Retinal pigment epithelial cell (primary cell): ENCODE measurements around the gene PDE8A.

Experiments used
- DNase-seq: peaks from one replicate; pipeline ENCODE4 v3.0.0-alpha.2; 2010; ENCODE audit warnings: low read depth
- H3K4me3 ChIP-seq: 2 replicates; pipeline ENCODE4 v1.5.1; 2011; ENCODE audit warnings: mild to moderate bottlenecking, low read length, control low read depth, moderate library complexity
- CTCF ChIP-seq: conservative IDR thresholded peaks from 2 replicates; pipeline ENCODE4 v1.5.1; 2011; ENCODE audit warnings: low read depth, low read length, control low read depth, inconsistent platforms

PDE8A gene

GRCh38 chr15:85035980-85036379 is 54.3 kb downstream of the PDE8A start:
- DNase-seq = no peak
- no peak for TF ChIP-seq CTCF
- no peak overlapping the region for H3K4me3 ChIP-seq

GRCh38 chr15:85036716-85037115 is 55.1 kb downstream of the PDE8A start:
- no peak for TF ChIP-seq CTCF
- no peak for DNase-seq
- no peak overlapping the region for H3K4me3 ChIP-seq

GRCh38 chr15:85037641-85038040 is 56.0 kb downstream of the PDE8A start:
- no peak overlapping the region for H3K4me3 ChIP-seq
- TF ChIP-seq CTCF = no peak
- no peak for DNase-seq

GRCh38 chr15:85041230-85041629 is 59.6 kb downstream of the PDE8A start:
- TF ChIP-seq CTCF = no peak
- H3K4me3 ChIP-seq = no peak overlapping the region
- DNase-seq = no peak

GRCh38 chr15:85044251-85044853 is 62.7 kb downstream of the PDE8A start:
- H3K4me3 ChIP-seq = no peak overlapping the region
- TF ChIP-seq CTCF = peak; percentile 58
- no peak for DNase-seq

GRCh38 chr15:85044894-85045293 is 63.2 kb downstream of the PDE8A start:
- no peak for TF ChIP-seq CTCF
- no peak for DNase-seq

GRCh38 chr15:85045615-85046014 is 64.0 kb downstream of the PDE8A start:
- no peak overlapping the region for H3K4me3 ChIP-seq
- DNase-seq = no peak
- no peak for TF ChIP-seq CTCF

More at GRCh38 chr15:85044894-85045293, 63.2 kb downstream of the PDE8A start:
- no peak overlapping the region for H3K4me3 ChIP-seq
